ENCODE data around the gene GDF7. TPM values are rescaled to one million over a fixed set of nuclear protein-coding genes. Genes with fewer than 3 reads are reported as not detected.

Gene GDF7
- total RNA-seq, 1 donor from 2014 or later = 24.3 TPM

GRCh38 chr2:20693317-20693716 lies 26.4 kb downstream of the GDF7 start:
- no peaks in the 10 kb centered on the region for H3K9me3 Mint-ChIP-seq
- no peak for TF ChIP-seq CTCF (conservative IDR thresholded peaks at IDR 0.05)
- no peak overlapping the region for H3K27ac Mint-ChIP-seq
- H3K4me1 Mint-ChIP-seq (ENCODE audit: unreplicated experiment) = peaks cover 4% of the 10 kb centered on the region
- peaks cover 18% of the 10 kb centered on the region for H3K36me3 Mint-ChIP-seq
- DNase-seq (ENCODE audit: extremely low spot score, unreplicated experiment) = no peak
- H3K4me3 Mint-ChIP-seq = no peak overlapping the region
- H3K27me3 Mint-ChIP-seq = no peaks in the 10 kb centered on the region

- Mint-ChIP-seq H3K27ac (no peak overlapping the region), H3K27me3 (no peaks in the 10 kb centered on the region), H3K4me1 (ENCODE audit: unreplicated experiment) (peaks cover 8% of the 10 kb centered on the region), H3K36me3 (peaks cover 13% of the 10 kb centered on the region), H3K9me3 (no peaks in the 10 kb centered on the region), H3K4me3 (no peak overlapping the region)
- DNase-seq (ENCODE audit: extremely low spot score, unreplicated experiment) = no peak
- no peak for TF ChIP-seq CTCF (conservative IDR thresholded peaks at IDR 0.05)
Measured at GRCh38 chr2:20696366-20696765, 29.4 kb downstream of the GDF7 start.

GRCh38 chr2:20697322-20697934 lies 30.5 kb downstream of the GDF7 start:
- no peaks in the 10 kb centered on the region for H3K27me3 Mint-ChIP-seq
- peaks cover 12% of the 10 kb centered on the region for H3K36me3 Mint-ChIP-seq
- no peak for TF ChIP-seq CTCF (conservative IDR thresholded peaks at IDR 0.05)
- H3K4me1 Mint-ChIP-seq (ENCODE audit: unreplicated experiment) = peaks cover 4% of the 10 kb centered on the region
- no peak overlapping the region for H3K4me3 Mint-ChIP-seq
- no peaks in the 10 kb centered on the region for H3K9me3 Mint-ChIP-seq
- no peak overlapping the region for H3K27ac Mint-ChIP-seq
- DNase-seq (ENCODE audit: extremely low spot score, unreplicated experiment) = no peak

GRCh38 chr2:20698916-20699613 lies 32.1 kb downstream of the GDF7 start:
- TF ChIP-seq CTCF (conservative IDR thresholded peaks at IDR 0.05) = no peak
- Mint-ChIP-seq H3K9me3 (no peaks in the 10 kb centered on the region), H3K27ac (no peak overlapping the region), H3K4me1 (ENCODE audit: unreplicated experiment) (peaks cover 4% of the 10 kb centered on the region), H3K27me3 (no peaks in the 10 kb centered on the region), H3K4me3 (no peak overlapping the region), H3K36me3 (peaks cover 12% of the 10 kb centered on the region)
- DNase-seq (ENCODE audit: extremely low spot score, unreplicated experiment) = no peak

- no peaks in the 10 kb centered on the region for H3K9me3 Mint-ChIP-seq
- no peak overlapping the region for H3K4me3 Mint-ChIP-seq
- peaks cover 4% of the 10 kb centered on the region for H3K4me1 Mint-ChIP-seq (ENCODE audit: unreplicated experiment)
- no peak overlapping the region for H3K27ac Mint-ChIP-seq
- no peak for DNase-seq (ENCODE audit: extremely low spot score, unreplicated experiment)
- H3K27me3 Mint-ChIP-seq = no peaks in the 10 kb centered on the region
- TF ChIP-seq CTCF (conservative IDR thresholded peaks at IDR 0.05) = no peak
- peaks cover 12% of the 10 kb centered on the region for H3K36me3 Mint-ChIP-seq
Measured at GRCh38 chr2:20702563-20702962, 35.6 kb downstream of the GDF7 start.

Data from type B pancreatic cell (in vitro differentiated cells).